ENCODE measurements around the gene ACSS1. TPM values are rescaled to one million over a fixed set of nuclear protein-coding genes. Genes with fewer than 3 reads are reported as not detected.

ACSS1 gene
- total RNA-seq, 1 experiment from 2014 or later: 0.61 TPM

DNA sequence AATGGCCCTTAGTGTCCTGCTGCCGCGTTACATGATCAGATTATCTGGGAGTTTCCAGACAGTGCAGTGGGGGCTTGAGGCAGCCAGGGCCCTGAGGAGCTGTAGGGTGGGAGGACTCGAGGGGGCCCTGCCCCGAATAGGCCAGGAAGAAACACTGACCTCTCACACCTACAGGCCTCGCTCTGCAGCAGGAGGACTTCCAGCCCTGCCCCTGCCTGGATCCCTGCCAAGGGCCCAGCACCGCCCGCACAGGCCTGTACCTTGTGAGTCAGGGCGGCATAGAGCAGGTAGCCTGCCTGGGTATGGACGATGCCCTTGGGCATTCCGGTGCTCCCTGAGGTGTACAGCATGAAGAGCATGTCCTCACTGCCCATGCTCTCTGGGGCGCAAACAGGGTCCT, 35.3 kb downstream of the ACSS1 start:
- Histone ChIP-seq H4K20me1 (ENCODE audit: control insufficient read depth, insufficient read depth, insufficient read length) (no peaks in the 10 kb centered on the region), H3K4me1 (ENCODE audit: insufficient read depth, low read length) (no peaks in the 10 kb centered on the region; the same call in 1 of the 2 replicates), H2BK5ac (ENCODE audit: insufficient read length, low read length) (no peak overlapping the region), H2AK5ac (ENCODE audit: insufficient read length, low read length) (no peak overlapping the region), H3K4ac (ENCODE audit: low read depth, low read length) (no peak overlapping the region), H3K9me3 (ENCODE audit: control insufficient read depth, low read depth, low read length) (no peaks in the 10 kb centered on the region), H2BK12ac (ENCODE audit: insufficient read length, low read depth, low read length) (no peak overlapping the region), H3K27ac (ENCODE audit: insufficient read length, low read depth, low read length) (no peak overlapping the region), H3K79me1 (ENCODE audit: insufficient read depth, low read depth, low read length, poor library complexity, severe bottlenecking) (no peaks in the 10 kb centered on the region), H3K79me2 (ENCODE audit: insufficient read depth, low read length) (no peaks in the 10 kb centered on the region), H4K5ac (ENCODE audit: insufficient read length, low read depth, low read length) (no peak overlapping the region), H3K18ac (ENCODE audit: insufficient read length, low read depth, low read length) (no peak overlapping the region), H3K23ac (ENCODE audit: insufficient read length, low read depth, low read length) (no peak overlapping the region), H3K23me2 (ENCODE audit: insufficient read length, low read depth, low read length, poor library complexity, severe bottlenecking) (no peaks in the 10 kb centered on the region), H3K14ac (ENCODE audit: insufficient read depth, low read length) (no peak overlapping the region), H2BK20ac (ENCODE audit: low read depth, low read length, poor library complexity, severe bottlenecking) (no peak overlapping the region), H3K4me2 (ENCODE audit: insufficient read depth, insufficient read length, low read length) (no peak overlapping the region), H4K91ac (ENCODE audit: insufficient read length, low read depth, low read length) (no peak overlapping the region), H2BK120ac (ENCODE audit: low read depth, low read length, poor library complexity, severe bottlenecking) (no peak overlapping the region), H2BK15ac (ENCODE audit: low read depth, low read length) (no peak overlapping the region), H3K27me3 (ENCODE audit: insufficient read depth, low read length) (no peaks in the 10 kb centered on the region), H4K8ac (replicated peaks; ENCODE audit: insufficient read length, low read depth, low read length) (no peak overlapping the region), H3K9ac (ENCODE audit: extremely low read depth, insufficient read length, low read length) (no peak overlapping the region), H3K56ac (ENCODE audit: insufficient read length, low read depth, low read length) (no peak overlapping the region), H3T11ph (ENCODE audit: low read length) (no peak overlapping the region), H2AFZ (ENCODE audit: low read length) (no peak overlapping the region)
- Mint-ChIP-seq H3K4me3 (no peak overlapping the region), H3K27ac (no peak overlapping the region), H3K27me3 (ENCODE audit: low read depth) (peaks cover 9% of the 10 kb centered on the region), H3K36me3 (ENCODE audit: insufficient read depth in 1 of 3, low read depth in 3 of 3) (no peaks in the 10 kb centered on the region), H3K9me3 (no peaks in the 10 kb centered on the region), H3K4me1 (peaks cover 10 to 14% of the 10 kb centered on the region in 2 experiments)
- TF ChIP-seq, protein P1, sequence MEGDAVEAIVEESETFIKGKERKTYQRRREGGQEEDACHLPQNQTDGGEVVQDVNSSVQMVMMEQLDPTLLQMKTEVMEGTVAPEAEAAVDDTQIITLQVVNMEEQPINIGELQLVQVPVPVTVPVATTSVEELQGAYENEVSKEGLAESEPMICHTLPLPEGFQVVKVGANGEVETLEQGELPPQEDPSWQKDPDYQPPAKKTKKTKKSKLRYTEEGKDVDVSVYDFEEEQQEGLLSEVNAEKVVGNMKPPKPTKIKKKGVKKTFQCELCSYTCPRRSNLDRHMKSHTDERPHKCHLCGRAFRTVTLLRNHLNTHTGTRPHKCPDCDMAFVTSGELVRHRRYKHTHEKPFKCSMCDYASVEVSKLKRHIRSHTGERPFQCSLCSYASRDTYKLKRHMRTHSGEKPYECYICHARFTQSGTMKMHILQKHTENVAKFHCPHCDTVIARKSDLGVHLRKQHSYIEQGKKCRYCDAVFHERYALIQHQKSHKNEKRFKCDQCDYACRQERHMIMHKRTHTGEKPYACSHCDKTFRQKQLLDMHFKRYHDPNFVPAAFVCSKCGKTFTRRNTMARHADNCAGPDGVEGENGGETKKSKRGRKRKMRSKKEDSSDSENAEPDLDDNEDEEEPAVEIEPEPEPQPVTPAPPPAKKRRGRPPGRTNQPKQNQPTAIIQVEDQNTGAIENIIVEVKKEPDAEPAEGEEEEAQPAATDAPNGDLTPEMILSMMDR (conservative IDR thresholded peaks at IDR 0.05): no peak
- DNase-seq: no peak
- WGBS (ENCODE audit: extremely low coverage, insufficient read length, low lambda C conversion rate): no CpG with 5 or more reads among the region's 11 CpGs

Measured in H9 (cell line).